Measurements from ENCODE around the gene RTCB.

GRCh38 chr22:32348031-32348611, 63.9 kb downstream of the RTCB start:
- TF ChIP-seq POLR2A (IDR thresholded peaks at IDR 0.05) = no peak
- TF ChIP-seq, protein P1, sequence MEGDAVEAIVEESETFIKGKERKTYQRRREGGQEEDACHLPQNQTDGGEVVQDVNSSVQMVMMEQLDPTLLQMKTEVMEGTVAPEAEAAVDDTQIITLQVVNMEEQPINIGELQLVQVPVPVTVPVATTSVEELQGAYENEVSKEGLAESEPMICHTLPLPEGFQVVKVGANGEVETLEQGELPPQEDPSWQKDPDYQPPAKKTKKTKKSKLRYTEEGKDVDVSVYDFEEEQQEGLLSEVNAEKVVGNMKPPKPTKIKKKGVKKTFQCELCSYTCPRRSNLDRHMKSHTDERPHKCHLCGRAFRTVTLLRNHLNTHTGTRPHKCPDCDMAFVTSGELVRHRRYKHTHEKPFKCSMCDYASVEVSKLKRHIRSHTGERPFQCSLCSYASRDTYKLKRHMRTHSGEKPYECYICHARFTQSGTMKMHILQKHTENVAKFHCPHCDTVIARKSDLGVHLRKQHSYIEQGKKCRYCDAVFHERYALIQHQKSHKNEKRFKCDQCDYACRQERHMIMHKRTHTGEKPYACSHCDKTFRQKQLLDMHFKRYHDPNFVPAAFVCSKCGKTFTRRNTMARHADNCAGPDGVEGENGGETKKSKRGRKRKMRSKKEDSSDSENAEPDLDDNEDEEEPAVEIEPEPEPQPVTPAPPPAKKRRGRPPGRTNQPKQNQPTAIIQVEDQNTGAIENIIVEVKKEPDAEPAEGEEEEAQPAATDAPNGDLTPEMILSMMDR (IDR thresholded peaks at IDR 0.05) = no peak
- TF ChIP-seq EP300 (IDR thresholded peaks at IDR 0.05) = no peak
